Activated T-helper 17 cell treated with anti-CD3 and anti-CD28 coated beads, Interleukin-2, amount 50 U/mL, for 72 hours (primary cell): ENCODE results near the gene AQP7. TPM values are rescaled to one million over a fixed set of nuclear protein-coding genes. Genes with fewer than 3 reads are reported as not detected.
"Not testable (repeated sequence)": the region's sequence is repeated elsewhere in the genome, so short reads cannot be mapped to it uniquely, and the experiment has no call there.

ENCODE experiments used
- ATAC-seq: fragments of 150-1000 bp; cut with Tn5 transposase; replicated peaks from 2 replicates; pipeline ENCODE4 v1.10.0; 2021; ENCODE audit warnings: mild to moderate bottlenecking, moderate library complexity
- H3K27ac Mint-ChIP-seq: one replicate; pipeline ENCODE4 v1.8.0; 2022; ENCODE audit warnings: mixed read lengths
- H3K27me3 Mint-ChIP-seq: one replicate; pipeline ENCODE4 v1.8.0; 2022; ENCODE audit warnings: mixed read lengths
- H3K36me3 Mint-ChIP-seq: one replicate; pipeline ENCODE4 v1.8.0; 2022; ENCODE audit warnings: low read depth, mild to moderate bottlenecking, mixed read lengths
- H3K4me1 Mint-ChIP-seq: one replicate; pipeline ENCODE4 v1.8.0; 2022; ENCODE audit warnings: mixed read lengths
- H3K4me3 Mint-ChIP-seq: one replicate; pipeline ENCODE4 v1.8.0; 2022; ENCODE audit warnings: mild to moderate bottlenecking, mixed read lengths
- H3K9me3 Mint-ChIP-seq: one replicate; pipeline ENCODE4 v1.8.0; 2022; ENCODE audit warnings: mixed read lengths
- total RNA-seq, 2 donors: library from RNA; stranded (reverse); gene quantifications; one replicate each; pipeline ENCODE4 v1.2.3, GENCODE V29; 2022

AQP7 gene
- total RNA-seq, result under 1 TPM; 0.42 to 0.45 TPM

DNA sequence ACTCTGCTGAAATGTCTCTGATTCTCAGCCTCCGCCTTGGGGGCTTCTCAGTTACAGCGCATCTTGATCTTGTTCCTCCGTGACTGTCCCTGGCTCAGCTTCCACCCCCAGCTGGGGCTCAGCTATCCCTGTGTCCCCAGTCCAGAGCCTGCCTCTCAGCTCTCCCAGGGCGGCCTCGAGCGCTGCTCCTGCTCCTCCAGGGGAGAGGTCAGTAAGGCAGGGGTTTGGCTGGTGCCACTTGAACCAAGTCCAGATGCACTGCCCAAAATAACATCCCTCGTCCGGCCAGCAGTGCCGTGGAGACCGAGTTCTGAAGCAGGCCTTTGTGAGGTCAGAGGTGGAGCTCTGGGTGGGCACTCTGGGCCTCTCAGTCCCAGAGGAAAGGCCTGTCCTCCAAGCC is at the start of gene AQP7:
Gene AQP7 (minus strand): TSS at position 198 of the 400 bp plus-strand sequence. CDS start 1,306 bp downstream, outside the sequence.
- ATAC-seq, H3K4me1 Mint-ChIP-seq, H3K9me3 Mint-ChIP-seq, H3K4me3 Mint-ChIP-seq, H3K36me3 Mint-ChIP-seq, H3K27me3 Mint-ChIP-seq: not testable (repeated sequence)
- peak within 1 kb of the TSS; percentile 23 for H3K27ac Mint-ChIP-seq

DNA sequence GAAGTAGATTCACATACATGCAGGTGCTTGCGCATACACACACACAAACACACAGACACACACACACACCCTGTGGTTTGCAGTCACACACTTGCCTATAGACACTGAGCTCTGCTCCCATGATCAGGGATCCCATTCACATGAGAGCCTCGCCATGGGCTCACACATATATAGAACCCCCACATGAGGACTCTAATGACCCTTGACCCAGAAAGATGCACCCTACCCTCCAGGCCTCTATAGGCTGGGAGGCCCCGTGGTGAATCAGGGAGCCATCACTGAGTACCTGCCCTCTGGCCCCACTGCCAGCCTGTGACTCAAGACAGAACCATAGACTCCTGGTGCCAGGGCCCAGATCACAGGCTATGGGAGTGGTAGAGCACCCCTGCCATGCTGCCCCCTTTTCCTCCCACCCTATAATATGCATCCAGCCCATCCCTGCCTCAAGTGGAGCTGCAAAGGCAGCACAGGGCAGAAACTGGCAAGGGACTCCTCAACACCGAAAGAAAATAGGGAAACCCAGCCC is 48.3 kb upstream of the AQP7 start:
- no peak for ATAC-seq
- no peaks in the 10 kb centered on the region for H3K27me3 Mint-ChIP-seq
- no peaks in the 10 kb centered on the region for H3K9me3 Mint-ChIP-seq
- H3K4me1 Mint-ChIP-seq, result peaks cover 51% of the 10 kb centered on the region
- no peak overlapping the region for H3K27ac Mint-ChIP-seq
- no peak overlapping the region for H3K4me3 Mint-ChIP-seq
- H3K36me3 Mint-ChIP-seq, result no peaks in the 10 kb centered on the region

DNA sequence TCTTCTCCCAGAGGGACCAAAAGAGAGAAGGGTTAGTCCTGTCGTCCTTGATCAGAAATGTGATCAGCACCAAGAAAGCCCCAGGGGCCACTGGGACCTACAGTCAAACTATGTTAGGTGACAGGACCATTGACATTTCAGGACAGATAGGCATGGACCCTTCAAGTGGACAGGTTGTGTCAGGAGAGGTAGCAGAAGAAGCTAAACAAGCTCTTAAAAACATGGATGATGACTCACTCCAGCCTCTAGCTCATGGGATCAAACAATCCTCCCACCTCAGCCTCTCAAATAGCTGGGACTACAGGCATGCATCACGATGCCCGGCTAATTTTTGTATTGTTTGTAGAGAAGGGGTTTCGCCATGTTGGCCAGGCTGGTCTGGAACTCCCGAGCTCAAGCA is 47.3 kb upstream of the AQP7 start:
- Mint-ChIP-seq H3K4me3 (no peak overlapping the region), H3K9me3 (no peaks in the 10 kb centered on the region), H3K27me3 (no peaks in the 10 kb centered on the region), H3K27ac (no peak overlapping the region), H3K36me3 (no peaks in the 10 kb centered on the region), H3K4me1 (peaks cover 58% of the 10 kb centered on the region)
- no peak for ATAC-seq

DNA sequence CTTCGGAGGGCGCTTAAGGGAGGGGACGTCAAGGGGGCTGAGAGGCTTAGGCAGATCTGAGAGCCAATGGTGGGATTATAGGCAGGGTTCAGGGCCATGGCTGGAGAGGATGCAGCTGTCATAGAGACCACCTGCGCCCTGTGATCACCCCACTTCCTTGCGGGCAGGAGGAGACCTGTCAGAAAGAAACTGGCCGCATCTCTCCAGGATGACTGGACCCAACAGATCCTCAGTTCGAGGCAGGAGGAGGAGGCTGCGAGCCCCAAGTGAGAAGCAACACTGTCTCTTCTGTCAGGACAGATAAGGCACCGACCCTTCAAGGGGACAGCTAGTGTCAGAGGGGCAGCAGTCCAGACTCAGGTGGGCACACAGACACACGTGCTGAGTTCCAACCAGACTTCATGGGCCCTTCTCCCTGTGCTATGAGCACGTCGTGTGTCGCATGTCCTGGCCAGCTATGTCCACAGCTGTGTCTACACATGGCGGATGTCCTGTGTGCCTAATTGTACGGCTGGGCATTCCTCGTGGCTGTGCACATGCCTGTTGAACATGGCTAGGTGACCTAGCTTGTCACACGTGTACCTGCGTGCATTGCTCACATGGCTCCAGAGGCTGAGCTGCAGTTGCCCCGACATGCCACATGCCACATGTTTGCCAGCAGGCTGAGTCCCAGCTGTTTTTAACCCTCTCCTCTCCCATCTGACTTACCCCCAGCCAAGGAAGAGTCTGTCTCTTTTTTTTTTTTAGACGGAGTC is 45.6 kb upstream of the AQP7 start:
- ATAC-seq, result peak; percentile 11
- H3K4me1 Mint-ChIP-seq, result peaks cover 44% of the 10 kb centered on the region
- H3K4me3 Mint-ChIP-seq, result peak overlapping the region; percentile 97
- no peaks in the 10 kb centered on the region for H3K27me3 Mint-ChIP-seq
- peaks cover 8% of the 10 kb centered on the region for H3K36me3 Mint-ChIP-seq
- H3K9me3 Mint-ChIP-seq, result no peaks in the 10 kb centered on the region
- H3K27ac Mint-ChIP-seq, result peak overlapping the region; percentile 98

DNA sequence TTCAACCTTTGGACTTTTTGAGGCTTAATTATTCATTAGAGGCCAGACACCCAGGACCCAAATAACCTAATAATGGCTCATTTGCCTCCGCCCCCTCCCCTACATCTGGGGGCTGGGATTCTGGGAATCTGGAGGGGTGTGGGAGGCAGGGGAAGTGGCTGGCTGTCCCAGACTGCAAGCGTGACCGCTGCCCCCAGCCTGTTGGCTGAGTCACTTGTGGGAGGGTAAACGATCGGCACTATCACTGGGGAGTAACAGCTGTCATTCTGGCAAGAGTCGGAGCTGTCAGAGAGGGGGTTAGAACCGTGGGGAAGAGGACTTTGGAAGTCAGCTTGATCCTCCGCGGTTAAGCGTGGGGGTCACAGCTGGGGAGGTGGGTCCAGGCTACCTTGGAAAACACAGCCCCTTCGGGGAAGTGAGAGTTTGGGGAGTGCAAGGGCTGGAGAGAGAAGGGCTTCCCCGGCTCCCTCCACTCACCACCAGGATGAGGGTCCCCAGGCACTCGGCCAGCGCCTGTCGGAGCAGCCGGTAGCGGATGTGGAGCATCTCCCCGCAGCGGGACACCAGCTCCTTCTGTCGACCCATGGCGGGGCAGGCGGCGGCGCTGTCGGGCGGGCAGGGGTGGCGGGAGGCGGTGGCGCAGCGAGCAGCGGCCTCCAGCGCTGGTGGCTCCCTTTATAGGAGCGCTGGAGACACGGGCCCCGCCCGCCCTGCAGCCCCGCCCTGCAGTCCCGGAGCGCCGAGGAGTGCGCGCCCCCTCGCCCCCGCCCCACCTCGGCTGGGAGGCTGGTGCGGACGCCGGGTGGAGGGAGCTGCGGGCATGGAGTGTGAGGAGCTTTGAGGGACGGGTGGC is 44.8 kb upstream of the AQP7 start, which contains the start of gene AQP3:
Gene AQP3 (minus strand): TSS at position 648 of the 853 bp plus-strand sequence. CDS start 63 bp downstream, at position 585.
- H3K27me3 Mint-ChIP-seq, result no peaks in the 10 kb centered on the region
- H3K36me3 Mint-ChIP-seq, result peaks cover 9% of the 10 kb centered on the region
- no peaks in the 10 kb centered on the region for H3K9me3 Mint-ChIP-seq
- H3K27ac Mint-ChIP-seq, result peak within 1 kb of the TSS; percentile 98
- H3K4me3 Mint-ChIP-seq, result peak within 1 kb of the TSS; percentile 97
- peak; percentile 77 for ATAC-seq
- peaks cover 37% of the 10 kb centered on the region for H3K4me1 Mint-ChIP-seq

DNA sequence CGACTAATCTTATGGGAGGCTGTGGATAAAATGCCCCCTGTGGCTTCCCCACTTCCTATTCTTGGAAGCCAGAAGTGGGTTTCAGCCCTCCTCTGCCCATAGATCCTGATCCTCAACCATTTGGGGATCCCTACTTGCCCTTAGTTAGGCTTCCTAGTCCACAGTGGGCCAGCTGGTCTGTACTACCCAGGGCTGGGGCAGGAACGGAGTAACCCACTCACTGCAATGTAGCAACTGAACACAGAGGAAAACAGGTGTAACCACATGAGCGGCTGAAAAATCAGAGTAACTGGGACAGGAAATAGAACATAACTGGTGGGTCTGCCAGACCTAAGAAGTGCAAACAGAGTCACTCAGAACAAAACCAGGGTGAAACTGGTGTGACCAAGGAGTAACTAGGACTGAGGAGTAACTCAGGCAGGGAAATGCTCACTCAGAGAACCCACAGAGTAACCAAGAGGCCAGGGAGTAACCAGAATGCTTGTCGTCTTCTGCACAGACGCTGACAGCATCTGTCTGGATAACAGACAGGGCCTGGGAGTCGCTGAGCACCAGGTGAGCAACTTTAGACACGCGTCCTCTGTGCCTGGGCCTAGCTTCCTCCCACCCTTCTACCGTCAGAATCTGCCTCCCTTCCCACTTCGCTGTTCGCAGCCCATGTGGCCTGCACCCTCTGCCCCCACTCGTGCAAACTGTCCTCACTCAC is 44.0 kb upstream of the AQP7 start:
- Mint-ChIP-seq H3K4me3 (peak overlapping the region; percentile 97), H3K4me1 (peaks cover 41% of the 10 kb centered on the region), H3K9me3 (no peaks in the 10 kb centered on the region), H3K36me3 (peaks cover 17% of the 10 kb centered on the region), H3K27ac (peak overlapping the region; percentile 98), H3K27me3 (no peaks in the 10 kb centered on the region)
- peak; percentile 86 for ATAC-seq

DNA sequence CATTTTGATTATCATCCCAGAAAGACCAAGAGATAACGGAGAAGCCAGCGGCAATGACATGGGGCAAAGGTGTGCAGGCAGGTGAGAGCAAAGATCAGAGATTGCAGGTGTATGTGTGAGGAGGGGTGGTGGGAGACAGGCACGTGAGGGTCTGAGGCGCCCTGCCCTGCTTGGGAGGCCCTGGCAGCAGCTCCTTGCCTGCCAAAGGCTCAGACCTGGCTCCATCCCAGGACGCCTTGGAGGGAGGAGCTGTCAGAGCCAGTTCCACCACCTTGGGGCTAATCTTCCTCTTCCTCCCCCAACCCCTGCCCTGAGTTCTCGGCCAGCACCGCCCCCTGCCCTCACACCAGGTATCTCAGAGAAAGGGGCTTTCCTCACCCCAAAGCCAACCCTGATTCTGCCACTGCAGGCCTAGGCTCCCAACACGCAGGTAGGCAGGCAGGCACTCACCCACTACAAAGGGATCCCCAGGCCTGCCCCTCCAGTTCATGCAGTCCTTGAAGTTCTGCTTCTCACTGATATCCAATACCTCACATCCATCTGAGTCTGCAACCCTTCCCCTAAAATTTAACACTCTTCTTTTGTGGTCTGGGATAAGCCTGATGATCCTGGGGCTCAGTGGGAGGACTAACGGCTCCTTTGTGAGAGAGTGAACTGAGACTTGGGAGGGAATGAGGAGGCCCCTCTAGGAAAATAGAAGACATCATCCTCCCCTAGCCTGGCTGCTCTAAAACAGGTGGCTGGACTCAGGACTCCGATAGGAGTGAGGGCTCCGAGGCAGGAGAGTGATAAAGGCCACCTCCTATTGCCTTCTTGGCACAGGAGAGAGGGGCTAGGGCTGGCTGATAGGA is 43.2 kb upstream of the AQP7 start:
- Mint-ChIP-seq H3K27ac (peak overlapping the region; percentile 98), H3K27me3 (no peaks in the 10 kb centered on the region), H3K9me3 (no peaks in the 10 kb centered on the region), H3K4me1 (peaks cover 40% of the 10 kb centered on the region), H3K4me3 (peak overlapping the region; percentile 97), H3K36me3 (peaks cover 24% of the 10 kb centered on the region)
- no peak for ATAC-seq

DNA sequence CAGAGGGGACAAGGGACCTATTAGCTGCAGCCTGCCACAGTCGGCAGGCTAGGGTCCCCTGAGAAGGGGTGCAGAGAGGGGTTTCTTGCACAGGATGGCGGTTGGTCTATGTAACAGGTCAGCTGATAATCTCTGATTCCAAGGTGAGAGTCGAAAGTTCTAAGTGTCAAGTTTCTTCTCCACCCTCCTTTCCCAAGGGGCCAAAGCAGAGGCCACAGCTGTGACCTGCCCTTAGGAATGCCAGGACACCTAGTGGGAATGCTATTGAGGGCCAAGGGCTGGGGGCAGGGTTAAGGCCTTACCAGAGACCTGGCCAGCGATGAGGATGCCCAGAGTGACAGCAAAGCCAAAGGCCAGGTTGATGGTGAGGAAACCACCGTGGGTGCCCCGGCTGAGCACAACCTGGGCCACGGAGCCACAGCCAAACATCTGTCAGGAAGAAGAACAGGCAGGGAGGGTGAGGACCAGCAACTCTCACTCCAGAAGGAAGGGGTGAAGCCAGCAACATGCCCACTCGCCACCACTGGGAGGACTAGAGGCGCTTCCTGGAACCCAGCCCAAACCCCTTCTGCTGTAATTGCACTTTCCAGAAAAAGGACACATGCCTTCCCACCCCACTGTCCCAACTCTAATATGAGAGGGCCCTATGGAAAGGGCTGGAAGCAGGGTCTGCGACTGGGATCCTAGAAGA is 41.2 kb upstream of the AQP7 start:
- Mint-ChIP-seq H3K4me3 (no peak overlapping the region), H3K9me3 (no peaks in the 10 kb centered on the region), H3K27me3 (no peaks in the 10 kb centered on the region), H3K4me1 (peaks cover 38% of the 10 kb centered on the region), H3K36me3 (peaks cover 25% of the 10 kb centered on the region), H3K27ac (peak overlapping the region; percentile 63)
- no peak for ATAC-seq

DNA sequence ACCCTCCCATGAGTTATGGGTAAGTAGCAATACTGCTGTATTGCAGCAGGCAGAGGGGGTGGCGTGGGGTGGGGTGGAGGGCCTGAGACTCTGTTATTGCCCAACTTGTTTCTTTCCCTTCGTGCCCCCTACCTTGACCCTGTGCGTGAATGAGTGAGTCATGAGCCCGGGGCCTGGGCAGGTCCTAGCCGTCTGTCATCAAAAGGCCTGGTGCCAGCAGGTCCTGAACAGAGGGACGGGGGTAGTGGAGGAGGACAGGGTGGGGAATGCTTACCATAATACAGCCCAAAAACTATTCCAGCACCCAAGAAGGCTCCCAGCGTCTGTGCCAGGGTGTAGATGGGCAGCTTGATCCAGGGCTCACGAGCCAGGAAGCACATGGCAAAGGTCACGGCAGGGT is 40.7 kb upstream of the AQP7 start:
- no peak overlapping the region for H3K4me3 Mint-ChIP-seq
- peak overlapping the region; percentile 63 for H3K27ac Mint-ChIP-seq
- no peak for ATAC-seq
- peaks cover 25% of the 10 kb centered on the region for H3K36me3 Mint-ChIP-seq
- no peaks in the 10 kb centered on the region for H3K27me3 Mint-ChIP-seq
- peaks cover 36% of the 10 kb centered on the region for H3K4me1 Mint-ChIP-seq
- H3K9me3 Mint-ChIP-seq, result no peaks in the 10 kb centered on the region

DNA sequence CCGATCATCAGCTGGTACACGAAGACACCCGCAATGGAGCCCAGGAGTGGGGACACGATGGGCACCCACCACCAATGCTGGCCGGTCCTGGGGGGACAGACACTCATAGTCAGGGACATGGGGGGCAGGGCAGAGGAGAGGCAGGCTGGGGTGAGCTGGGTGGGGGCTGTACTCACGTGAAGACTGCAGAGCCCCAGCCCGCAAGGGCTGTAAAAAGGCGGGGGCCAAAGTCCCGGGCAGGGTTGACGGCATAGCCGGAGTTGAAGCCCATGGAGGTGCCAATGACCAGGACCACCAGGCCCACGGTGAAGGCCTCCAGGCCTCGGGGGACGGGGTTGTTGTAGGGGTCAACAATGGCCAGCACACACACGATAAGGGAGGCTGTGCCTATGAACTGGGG is 39.8 kb upstream of the AQP7 start:
- H3K4me1 Mint-ChIP-seq, result peaks cover 34% of the 10 kb centered on the region

DNA sequence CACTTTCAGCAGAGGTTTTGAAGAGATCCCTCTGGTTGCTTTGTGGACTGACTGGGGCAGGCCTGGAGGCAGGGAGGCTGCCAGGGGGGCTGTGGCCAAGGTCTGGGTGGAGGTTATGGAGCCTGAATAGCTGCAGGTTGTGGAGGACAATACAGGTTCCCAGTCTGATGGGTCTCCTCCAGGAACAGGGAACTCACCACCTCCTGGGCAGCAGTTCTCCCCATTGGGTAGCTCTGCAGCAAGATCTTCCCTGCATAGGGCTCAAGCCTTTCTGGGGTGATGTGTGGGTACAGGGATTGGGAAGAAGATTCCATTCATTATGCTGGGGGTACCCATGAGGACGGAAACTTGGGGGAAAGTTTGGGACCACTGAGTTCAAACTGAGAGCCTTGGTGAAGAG is 38.2 kb upstream of the AQP7 start:
- H3K4me1 Mint-ChIP-seq, result peaks cover 18% of the 10 kb centered on the region

More for the DNA sequence above, 39.8 kb upstream of the AQP7 start:
- Mint-ChIP-seq H3K27me3 (no peaks in the 10 kb centered on the region), H3K9me3 (no peaks in the 10 kb centered on the region), H3K36me3 (peaks cover 25% of the 10 kb centered on the region), H3K4me3 (no peak overlapping the region), H3K27ac (no peak overlapping the region)
- no peak for ATAC-seq

DNA sequence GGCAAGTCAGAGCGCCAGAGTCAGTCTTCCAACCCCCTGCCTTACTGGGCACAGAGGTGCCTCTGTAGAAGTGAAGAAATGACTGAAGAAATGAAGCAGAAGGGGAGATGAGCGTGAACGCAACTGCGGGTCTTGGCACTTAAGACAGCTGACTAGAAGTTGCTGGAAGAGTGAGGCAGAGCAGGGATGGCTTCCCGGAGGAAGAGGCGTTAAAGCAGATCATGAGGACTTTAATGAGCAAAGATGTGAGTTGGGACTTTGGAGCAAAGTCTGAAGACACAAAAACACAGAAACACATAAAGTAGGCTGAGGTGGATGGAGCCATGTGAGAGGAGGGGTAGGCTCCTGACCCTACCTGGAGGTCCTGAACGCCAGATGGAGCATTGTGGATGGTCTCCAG is 37.8 kb upstream of the AQP7 start:
- H3K27ac Mint-ChIP-seq, result peak overlapping the region; percentile 5

More for the DNA sequence above, 38.2 kb upstream of the AQP7 start:
- H3K27ac Mint-ChIP-seq, result peak overlapping the region; percentile 5
- H3K4me3 Mint-ChIP-seq, result no peak overlapping the region
- no peaks in the 10 kb centered on the region for H3K9me3 Mint-ChIP-seq
- H3K27me3 Mint-ChIP-seq, result no peaks in the 10 kb centered on the region
- no peak for ATAC-seq
- peaks cover 25% of the 10 kb centered on the region for H3K36me3 Mint-ChIP-seq

DNA sequence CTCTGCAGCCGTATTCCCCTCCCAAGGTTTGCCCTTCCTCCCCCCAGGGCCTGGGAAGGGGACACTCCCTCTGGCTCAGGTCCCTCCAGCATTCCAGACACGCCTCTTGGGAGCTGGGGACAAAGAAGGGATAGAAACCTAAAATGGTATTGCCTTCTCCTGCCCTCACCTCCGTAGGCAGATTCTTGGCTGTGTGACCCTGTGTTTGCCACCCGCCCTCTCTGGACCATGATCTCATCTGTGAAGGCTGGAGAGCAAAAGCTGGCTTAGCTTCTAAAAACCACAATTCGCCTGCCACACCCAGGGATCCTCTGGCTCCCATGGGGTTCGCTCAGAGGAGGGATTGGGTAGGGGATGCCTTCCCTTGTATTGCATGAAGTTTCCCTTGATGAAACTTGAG is 37.4 kb upstream of the AQP7 start:
- Mint-ChIP-seq H3K36me3 (peaks cover 25% of the 10 kb centered on the region), H3K27me3 (no peaks in the 10 kb centered on the region), H3K4me1 (peaks cover 10% of the 10 kb centered on the region), H3K9me3 (no peaks in the 10 kb centered on the region), H3K27ac (peak overlapping the region; percentile 5), H3K4me3 (no peak overlapping the region)
- no peak for ATAC-seq

More for the DNA sequence above, 37.8 kb upstream of the AQP7 start:
- Mint-ChIP-seq H3K36me3 (peaks cover 25% of the 10 kb centered on the region), H3K27me3 (no peaks in the 10 kb centered on the region), H3K4me1 (peaks cover 14% of the 10 kb centered on the region), H3K4me3 (no peak overlapping the region), H3K9me3 (no peaks in the 10 kb centered on the region)
- ATAC-seq, result no peak
